SW 1271 (cell line): ENCODE measurements around the gene ASCC3.
"Not testable (repeated sequence)": the region's sequence is repeated elsewhere in the genome, so short reads cannot be mapped to it uniquely, and the experiment has no call there.

ENCODE experiments used
- DNase-seq, 2 experiments: peaks; one replicate each; lab custom pipeline; 2025; lab: John Stamatoyannopoulos, UW

The ASCC3 gene

GRCh38 chr6:100880853-100881706, at the start of gene ASCC3:
Gene ASCC3 (minus strand): TSS chr6:100881329. CDS start chr6:100867997, 13,332 bp downstream.
- peak; percentile 63 to 81 for DNase-seq

- DNase-seq: no peak
These were observed 44.6 kb upstream of the ASCC3 start for GRCh38 chr6:100925749-100926148.

- DNase-seq: no peak
These were observed 43.6 kb upstream of the ASCC3 start for GRCh38 chr6:100924534-100925227.

GRCh38 chr6:100923481-100924165, 42.5 kb upstream of the ASCC3 start:
- no peak for DNase-seq

GRCh38 chr6:100920028-100920605, 39.0 kb upstream of the ASCC3 start:
- DNase-seq: no peak

- no peak for DNase-seq
These were observed 37.0 kb upstream of the ASCC3 start for GRCh38 chr6:100918152-100918551.

GRCh38 chr6:100915876-100916275, 34.7 kb upstream of the ASCC3 start:
- no peak for DNase-seq

GRCh38 chr6:100913400-100914276, 32.5 kb upstream of the ASCC3 start:
- no peak for DNase-seq

GRCh38 chr6:100906325-100906724, 25.2 kb upstream of the ASCC3 start:
- no peak for DNase-seq

GRCh38 chr6:100905067-100905466, 23.9 kb upstream of the ASCC3 start:
- DNase-seq: no peak

GRCh38 chr6:100904316-100904715, 23.2 kb upstream of the ASCC3 start:
- DNase-seq: no peak

GRCh38 chr6:100901582-100901981, 20.5 kb upstream of the ASCC3 start:
- DNase-seq: no peak

GRCh38 chr6:100899202-100899601, 18.1 kb upstream of the ASCC3 start:
- no peak for DNase-seq

GRCh38 chr6:100897671-100898070, 16.5 kb upstream of the ASCC3 start:
- no peak for DNase-seq

- DNase-seq: no peak
These were observed 12.6 kb upstream of the ASCC3 start for GRCh38 chr6:100893743-100894142.

- no peak for DNase-seq
These were observed 11.6 kb upstream of the ASCC3 start for GRCh38 chr6:100892693-100893092.

- DNase-seq: no peak
These were observed 11.0 kb upstream of the ASCC3 start for GRCh38 chr6:100892116-100892515.

GRCh38 chr6:100891079-100891478, 9.9 kb upstream of the ASCC3 start:
- no peak for DNase-seq

GRCh38 chr6:100890646-100891045, 9.5 kb upstream of the ASCC3 start:
- not testable (repeated sequence) for DNase-seq

- no peak for DNase-seq
These were observed 8.2 kb upstream of the ASCC3 start for GRCh38 chr6:100889351-100889750.

- no peak for DNase-seq
These were observed 4.9 kb upstream of the ASCC3 start for GRCh38 chr6:100886076-100886475.
